Gastroesophageal sphincter (tissue), 4 donors: ENCODE results near the gene IDH2. TPM values are rescaled to one million over a fixed set of nuclear protein-coding genes. Genes with fewer than 3 reads are reported as not detected.

Experiments used
- ATAC-seq: fragments of 150-250 bp; one replicate; pipeline ENCODE4 v1.9.1; 2016; ENCODE audit warnings: mild to moderate bottlenecking, moderate library complexity
- H3K27ac ChIP-seq, 4 donors: fragments of 200-600 bp; sonication (generic) in 3 of 4; 1 replicate in 3 of 4; 2 replicates in 1 of 4; pipeline ENCODE4 v1.5.1; 2016 to 2019
- H3K27me3 ChIP-seq: fragments of 200-600 bp; sonication (generic); one replicate; pipeline ENCODE4 v1.5.1; 2019
- H3K36me3 ChIP-seq, 2 donors: fragments of 200-600 bp; sonication (generic); one replicate each; pipeline ENCODE4 v1.5.1; 2019; ENCODE audit warnings: control low read depth in 1 of 2
- H3K4me1 ChIP-seq, 3 donors: fragments of 200-600 bp; sonication (generic); 1 replicate in 2 of 3; 2 replicates in 1 of 3; pipeline ENCODE4 v1.5.1; 2016 to 2019; ENCODE audit warnings: control low read depth in 2 of 3
- H3K4me3 ChIP-seq, 2 donors: fragments of 200-600 bp; sonication (generic); one replicate each; pipeline ENCODE4 v1.5.1; 2019; ENCODE audit warnings: mild to moderate bottlenecking in 1 of 2, moderate library complexity in 1 of 2
- H3K9me3 ChIP-seq, 3 donors: fragments of 200-600 bp; sonication (generic); one replicate each; pipeline ENCODE4 v1.5.1; 2017 to 2019; ENCODE audit warnings: control low read depth in 2 of 3
- CTCF ChIP-seq, 4 experiments: fragments of 200-600 bp in 2 of 4; fragments of 450-650 bp in 2 of 4; sonication (generic) in 1 of 4; IDR thresholded peaks; one replicate each; pipeline ENCODE4 v1.5.1; 2017 to 2019; ENCODE audit warnings: antibody characterized with exemption in 4 of 4, mild to moderate bottlenecking in 2 of 4, moderate library complexity in 2 of 4
- EP300 ChIP-seq: sonication (generic); formaldehyde crosslinking; IDR thresholded peaks from one replicate; pipeline ENCODE4 v1.6.1; 2017; ENCODE audit warnings: antibody characterized with exemption, mild to moderate bottlenecking
- POLR2A ChIP-seq, 2 donors: fragments of 450-650 bp; IDR thresholded peaks; one replicate each; pipeline ENCODE4 v1.6.1; 2017; ENCODE audit warnings: antibody characterized with exemption in 2 of 2, mild to moderate bottlenecking in 2 of 2, moderate library complexity in 1 of 2
- POLR2AphosphoS5 ChIP-seq: sonication (generic); formaldehyde crosslinking; IDR thresholded peaks from one replicate; pipeline ENCODE4 v1.6.1; 2017; ENCODE audit warnings: antibody characterized with exemption
- WGBS, 2 donors: methylation state at CpG; one replicate each; pipeline ENCODE4 v1.1.5; 2018; ENCODE audit warnings: low coverage in 1 of 2; 5-methylcytosine and 5-hydroxymethylcytosine counted together
- total RNA-seq, 4 donors: library from RNA; depleted of rRNA; stranded (reverse); fragments of >200 nt; gene quantifications; one replicate each; pipeline ENCODE4 v1.1.0, GENCODE V29; 2016

IDH2 gene
- total RNA-seq, 4 donors from 2014 or later: 45.2 to 289 (median 132) TPM

DNA sequence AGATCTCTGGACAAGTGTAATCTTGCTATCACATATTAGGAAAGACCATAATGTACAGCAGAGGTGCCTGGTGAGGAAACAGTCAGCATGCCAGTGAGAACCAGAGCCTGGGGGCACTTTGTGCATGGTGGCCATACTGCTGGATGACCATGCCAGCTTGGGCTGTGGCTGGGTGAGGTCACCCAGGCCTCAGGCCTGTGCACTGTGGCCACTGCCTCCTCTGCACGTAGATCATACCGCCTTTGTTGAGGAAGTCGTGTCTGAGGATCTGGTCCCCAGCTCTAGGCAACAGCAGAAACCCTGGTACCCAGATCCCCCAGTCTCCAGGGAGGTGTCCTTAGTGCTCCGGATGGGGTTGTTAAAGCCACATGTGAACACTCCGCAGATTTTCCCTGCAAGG is 62.3 kb downstream of the IDH2 start:
- no peak for ATAC-seq
- Histone ChIP-seq H3K27ac (no peak overlapping the region), H3K4me3 (no peak overlapping the region), H3K27me3 (no peaks in the 10 kb centered on the region), H3K36me3 (no peaks in the 10 kb centered on the region), H3K4me1 (peaks cover 0 to 48% (median 5%) of the 10 kb centered on the region in 3 donors), H3K9me3 (no peaks in the 10 kb centered on the region)
- TF ChIP-seq POLR2AphosphoS5 (no peak), POLR2A (IDR thresholded peaks at IDR 0.05) (no peak), CTCF (IDR thresholded peaks at IDR 0.05) (no peak), EP300 (no peak)
- 38 to 100% methylated on average over 1 to 3 of the region's 5 CpGs for WGBS, 2 donors

DNA sequence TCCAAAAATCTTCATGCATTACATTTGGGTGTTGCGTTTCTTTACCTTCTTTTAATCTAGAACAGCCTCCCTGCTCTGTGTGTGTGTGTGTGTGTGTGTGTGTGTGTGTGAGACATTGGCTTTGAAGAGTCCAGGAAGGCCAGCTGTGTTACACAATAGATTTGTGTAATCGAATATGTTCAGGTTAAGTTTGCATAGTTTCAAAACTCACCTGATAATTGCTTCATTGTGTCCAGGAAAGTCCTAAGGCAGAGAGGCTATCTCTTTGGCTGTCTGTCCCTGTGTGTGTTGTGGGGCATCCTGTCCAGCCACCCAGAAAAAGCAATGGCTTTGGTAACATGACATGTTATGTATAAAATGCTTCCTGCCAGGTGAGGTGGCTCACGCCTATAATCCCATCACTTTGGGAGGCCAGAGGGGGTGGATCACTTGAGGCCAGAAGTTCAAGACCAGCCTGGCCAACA is 63.6 kb downstream of the IDH2 start:
- no peak overlapping the region for H3K27ac ChIP-seq
- 80% methylated on average over 2 of the region's 3 CpGs; no CpG with 5 or more reads in 1 of the 2 donors for WGBS, 2 donors
- H3K9me3 ChIP-seq: no peaks in the 10 kb centered on the region
- H3K4me3 ChIP-seq: no peak overlapping the region
- TF ChIP-seq CTCF (IDR thresholded peaks at IDR 0.05): no peak
- no peak for TF ChIP-seq POLR2A (IDR thresholded peaks at IDR 0.05)
- no peak for TF ChIP-seq EP300
- TF ChIP-seq POLR2AphosphoS5: no peak
- H3K4me1 ChIP-seq: peaks cover 0 to 61% (median 13%) of the 10 kb centered on the region in 3 donors
- H3K36me3 ChIP-seq: no peaks in the 10 kb centered on the region
- ATAC-seq: no peak
- H3K27me3 ChIP-seq: no peaks in the 10 kb centered on the region

DNA sequence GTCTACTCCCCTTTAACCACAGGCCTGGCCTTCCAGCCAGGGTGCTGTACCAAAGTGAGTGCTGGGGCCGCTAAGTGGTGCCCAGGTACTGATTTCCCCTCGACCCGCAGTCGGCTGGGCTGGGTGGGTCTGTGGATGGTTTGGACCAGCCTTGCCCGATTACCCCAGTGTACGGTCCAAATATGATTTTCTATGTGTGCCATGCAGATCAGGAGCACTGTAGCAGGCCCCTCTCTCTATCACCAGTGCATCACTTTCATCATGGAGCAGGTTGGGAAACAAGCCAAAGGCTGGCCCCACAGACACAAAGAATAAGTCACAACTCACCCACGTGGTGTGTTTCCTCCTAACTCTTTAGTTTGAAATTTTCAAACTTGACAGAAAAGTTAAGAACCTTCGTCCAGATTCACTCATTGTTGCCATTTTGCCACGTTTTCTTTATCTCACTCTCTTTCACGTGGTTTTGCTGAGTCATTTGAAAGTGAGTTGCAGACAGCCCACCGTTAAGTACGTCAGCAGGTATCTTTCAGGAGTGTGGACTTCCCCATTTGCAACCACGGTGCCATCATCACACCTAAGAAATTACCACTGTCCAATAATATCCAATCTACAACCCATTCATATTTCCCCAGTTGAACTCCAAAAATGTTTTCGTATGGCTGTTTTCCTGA is 64.2 kb downstream of the IDH2 start:
- H3K9me3 ChIP-seq: no peaks in the 10 kb centered on the region
- peaks cover 0 to 62% (median 16%) of the 10 kb centered on the region in 3 donors for H3K4me1 ChIP-seq
- whole genome bisulfite sequencing, 2 donors: 78 to 82% methylated on average over 8 to 14 of the region's 14 CpGs
- no peaks in the 10 kb centered on the region for H3K36me3 ChIP-seq
- no peak overlapping the region for H3K4me3 ChIP-seq
- ATAC-seq: no peak
- no peaks in the 10 kb centered on the region for H3K27me3 ChIP-seq
- H3K27ac ChIP-seq: no peak overlapping the region
- no peak for TF ChIP-seq POLR2AphosphoS5
- TF ChIP-seq CTCF (IDR thresholded peaks at IDR 0.05): no peak
- TF ChIP-seq EP300: no peak
- TF ChIP-seq POLR2A (IDR thresholded peaks at IDR 0.05): no peak

GRCh38 chr15:90037511-90037860 is 64.8 kb downstream of the IDH2 start:
- H3K4me1 ChIP-seq: peaks cover 0 to 66% (median 16%) of the 10 kb centered on the region in 3 donors
- 62 to 83% methylated on average over 1 to 4 of the region's 5 CpGs for WGBS, 2 donors

More at GRCh38 chr15:90037511-90037860, 64.8 kb downstream of the IDH2 start:
- Histone ChIP-seq H3K36me3 (no peaks in the 10 kb centered on the region), H3K9me3 (no peaks in the 10 kb centered on the region), H3K27ac (peak overlapping the region in 1 of 4 donors; percentile 64), H3K27me3 (no peaks in the 10 kb centered on the region), H3K4me3 (no peak overlapping the region)
- TF ChIP-seq POLR2AphosphoS5 (no peak), CTCF (IDR thresholded peaks at IDR 0.05) (no peak), EP300 (no peak), POLR2A (IDR thresholded peaks at IDR 0.05) (no peak)
- no peak for ATAC-seq
